Measurements from ENCODE around the gene MAP2K5. TPM values are rescaled to one million over a fixed set of nuclear protein-coding genes. Genes with fewer than 3 reads are reported as not detected.

MAP2K5 gene
- total and polyA plus RNA-seq, 7 donors, result 9.8 to 24.0 (median 16.5) TPM

DNA sequence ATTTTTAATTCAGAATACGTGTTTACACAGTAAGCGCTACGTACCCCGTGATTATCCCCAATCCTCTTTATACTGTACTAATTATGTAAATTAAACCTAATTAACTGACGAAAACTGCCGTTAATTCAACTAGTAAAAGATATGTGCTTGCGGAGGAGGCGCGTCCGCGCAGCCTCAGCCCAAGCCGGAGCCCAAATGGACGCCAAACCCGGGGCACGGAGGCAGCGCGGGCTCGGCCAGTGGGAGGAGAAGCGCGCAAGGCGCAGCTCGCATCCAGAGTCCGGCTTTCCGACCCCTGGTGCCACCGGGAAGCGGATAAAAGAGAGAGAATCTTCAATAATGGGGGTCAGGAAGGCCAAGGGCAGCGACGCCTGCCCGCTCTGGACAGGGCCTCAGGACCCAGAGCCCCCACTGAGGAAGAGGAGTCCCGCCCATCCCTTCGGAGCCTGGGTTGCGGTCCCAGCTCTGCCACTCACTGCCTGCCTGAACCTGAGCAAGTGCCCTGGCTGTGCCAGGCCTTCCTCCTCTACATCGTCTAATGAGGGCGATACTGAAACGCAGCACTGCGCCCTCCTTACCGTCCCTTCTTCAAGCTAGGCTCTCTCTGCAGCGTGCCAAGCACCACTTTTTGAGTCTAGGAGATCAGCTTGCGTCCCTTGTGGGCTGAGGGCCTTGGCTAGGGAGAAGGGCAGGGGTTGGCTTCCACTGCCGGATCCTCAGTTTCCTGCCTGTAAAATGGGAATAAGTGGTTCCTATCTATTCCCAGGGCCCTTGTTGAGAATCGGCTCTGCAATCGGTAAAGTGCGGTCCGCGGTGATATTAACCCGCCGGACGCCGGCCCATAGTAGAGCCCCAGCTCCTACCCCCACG, 277.9 kb downstream of the MAP2K5 start:
- Histone ChIP-seq H3K27ac (no peak overlapping the region), H3K9me3 (peaks cover 6% of the 10 kb centered on the region), H3K4me3 (no peak overlapping the region), H3K27me3 (ENCODE audit: insufficient read depth in 3 of 3, low read length in 2 of 3) (peaks cover 0 to 91% (median 52%) of the 10 kb centered on the region in 3 donors), H3K36me3 (ENCODE audit: insufficient read depth in 1 of 2, low read depth in 1 of 2) (no peaks in the 10 kb centered on the region), H3K4me1 (peaks cover 7% of the 10 kb centered on the region)
- TF ChIP-seq, protein P1, sequence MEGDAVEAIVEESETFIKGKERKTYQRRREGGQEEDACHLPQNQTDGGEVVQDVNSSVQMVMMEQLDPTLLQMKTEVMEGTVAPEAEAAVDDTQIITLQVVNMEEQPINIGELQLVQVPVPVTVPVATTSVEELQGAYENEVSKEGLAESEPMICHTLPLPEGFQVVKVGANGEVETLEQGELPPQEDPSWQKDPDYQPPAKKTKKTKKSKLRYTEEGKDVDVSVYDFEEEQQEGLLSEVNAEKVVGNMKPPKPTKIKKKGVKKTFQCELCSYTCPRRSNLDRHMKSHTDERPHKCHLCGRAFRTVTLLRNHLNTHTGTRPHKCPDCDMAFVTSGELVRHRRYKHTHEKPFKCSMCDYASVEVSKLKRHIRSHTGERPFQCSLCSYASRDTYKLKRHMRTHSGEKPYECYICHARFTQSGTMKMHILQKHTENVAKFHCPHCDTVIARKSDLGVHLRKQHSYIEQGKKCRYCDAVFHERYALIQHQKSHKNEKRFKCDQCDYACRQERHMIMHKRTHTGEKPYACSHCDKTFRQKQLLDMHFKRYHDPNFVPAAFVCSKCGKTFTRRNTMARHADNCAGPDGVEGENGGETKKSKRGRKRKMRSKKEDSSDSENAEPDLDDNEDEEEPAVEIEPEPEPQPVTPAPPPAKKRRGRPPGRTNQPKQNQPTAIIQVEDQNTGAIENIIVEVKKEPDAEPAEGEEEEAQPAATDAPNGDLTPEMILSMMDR (IDR thresholded peaks at IDR 0.05), result no peak
- DNase-seq (peak; percentile 5 to 36), ATAC-seq (peak in 1 of 4 donors; percentile 28)
- WGBS, 3 donors, result 17 to 19% (median 18%) methylated on average over 50 of the region's 50 CpGs
- intact Hi-C loops (cut with DNase I), result no loop called here

DNA sequence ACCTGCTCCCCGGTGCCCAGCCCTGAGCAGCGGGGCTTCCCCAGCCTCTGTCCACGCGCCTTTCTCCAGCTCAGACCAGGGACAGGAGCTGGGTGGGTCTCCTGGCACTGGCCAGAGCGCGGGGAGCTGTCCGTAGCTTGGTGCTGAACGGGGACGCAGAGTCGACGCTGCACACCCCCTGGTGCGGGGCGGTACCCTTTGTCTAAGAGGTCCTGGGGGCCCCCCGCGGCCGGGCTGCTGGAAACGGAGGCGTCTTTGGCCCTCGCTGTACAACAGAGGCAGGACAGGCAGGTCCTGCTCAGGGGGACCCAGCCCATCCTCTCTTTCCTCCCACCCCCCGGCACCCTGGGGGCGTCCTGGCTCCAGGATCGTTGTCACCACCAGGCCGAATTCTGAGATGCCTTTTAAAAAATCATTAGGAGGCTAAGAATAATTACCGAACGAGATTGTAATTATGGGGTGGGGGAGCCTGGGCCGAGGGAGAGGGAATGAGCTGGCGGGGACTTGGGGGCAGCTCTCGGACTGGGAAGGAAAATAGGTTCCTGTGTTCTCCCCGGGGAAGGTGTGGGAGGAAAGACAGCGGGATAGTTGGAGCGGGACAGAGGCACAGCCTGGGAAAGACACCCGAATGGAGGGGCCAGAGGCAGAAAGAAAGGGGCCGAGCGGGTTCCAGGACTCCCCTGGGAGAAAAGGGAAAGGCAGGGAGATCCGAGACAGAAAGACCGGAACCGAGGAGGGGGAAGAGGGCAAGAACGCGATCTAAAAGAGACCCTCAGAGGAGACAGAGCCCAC, 278.7 kb downstream of the MAP2K5 start:
- H3K9me3 ChIP-seq, result no peaks in the 10 kb centered on the region
- ATAC-seq (peak; percentile 51 to 75 (median 71)), DNase-seq (peak; percentile 57 to 78)
- 2 to 4% (median 4%) methylated on average over 37 to 39 of the region's 39 CpGs for WGBS, 3 donors
- no peak overlapping the region for H3K4me3 ChIP-seq
- peaks cover 13% of the 10 kb centered on the region for H3K4me1 ChIP-seq
- H3K36me3 ChIP-seq (ENCODE audit: insufficient read depth in 1 of 2, low read depth in 1 of 2), result no peaks in the 10 kb centered on the region
- TF ChIP-seq, protein P1 (IDR thresholded peaks at IDR 0.05), result no peak
- no peak overlapping the region for H3K27ac ChIP-seq
- intact Hi-C loops (cut with DNase I), result no loop called here
- peaks cover 0 to 97% (median 57%) of the 10 kb centered on the region in 3 donors for H3K27me3 ChIP-seq (ENCODE audit: insufficient read depth in 3 of 3, low read length in 2 of 3)

DNA sequence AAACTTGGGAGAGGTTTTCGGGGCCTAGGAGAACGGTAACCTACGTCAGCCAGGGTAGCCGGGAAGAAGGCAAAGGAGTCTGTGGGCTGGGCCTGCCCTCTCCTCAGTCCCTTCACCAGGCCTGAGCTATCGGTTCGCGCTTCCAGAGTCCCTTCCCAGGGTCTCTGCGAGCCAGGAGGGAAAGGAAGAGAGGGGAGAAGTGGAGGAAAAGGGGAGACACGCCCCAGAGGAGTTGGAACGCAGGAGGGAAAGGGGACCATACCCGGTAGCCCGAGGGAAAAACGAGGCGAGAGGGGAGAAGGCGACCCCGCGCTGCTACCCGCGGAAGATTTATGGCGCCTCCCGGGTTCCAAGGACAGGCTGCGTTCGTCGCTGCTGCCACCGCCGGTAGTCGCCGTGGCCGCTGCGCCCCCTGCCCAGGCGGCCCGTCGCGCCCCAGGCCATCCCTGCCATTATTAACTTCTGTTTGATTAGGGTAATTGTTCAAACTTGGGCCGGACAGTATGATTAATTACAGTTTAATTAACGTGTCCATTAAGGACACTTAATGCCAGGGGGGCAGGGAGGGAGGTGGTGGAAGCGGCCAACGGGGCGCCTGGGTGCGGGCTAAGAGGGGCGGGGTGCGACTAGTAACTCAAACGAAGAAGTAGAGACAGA, 279.4 kb downstream of the MAP2K5 start:
- 3% methylated on average over 43 of the region's 43 CpGs for WGBS, 3 donors
- Histone ChIP-seq H3K4me1 (peaks cover 13% of the 10 kb centered on the region), H3K27me3 (ENCODE audit: insufficient read depth in 3 of 3, low read length in 2 of 3) (peaks cover 0 to 99% (median 64%) of the 10 kb centered on the region in 3 donors), H3K4me3 (no peak overlapping the region), H3K36me3 (ENCODE audit: insufficient read depth in 1 of 2, low read depth in 1 of 2) (no peaks in the 10 kb centered on the region), H3K9me3 (no peaks in the 10 kb centered on the region), H3K27ac (no peak overlapping the region)
- DNase-seq (peak; percentile 1 to 34), ATAC-seq (no peak)
- intact Hi-C loops (cut with DNase I), result no loop called here
- TF ChIP-seq, protein P1 (IDR thresholded peaks at IDR 0.05), result no peak

DNA sequence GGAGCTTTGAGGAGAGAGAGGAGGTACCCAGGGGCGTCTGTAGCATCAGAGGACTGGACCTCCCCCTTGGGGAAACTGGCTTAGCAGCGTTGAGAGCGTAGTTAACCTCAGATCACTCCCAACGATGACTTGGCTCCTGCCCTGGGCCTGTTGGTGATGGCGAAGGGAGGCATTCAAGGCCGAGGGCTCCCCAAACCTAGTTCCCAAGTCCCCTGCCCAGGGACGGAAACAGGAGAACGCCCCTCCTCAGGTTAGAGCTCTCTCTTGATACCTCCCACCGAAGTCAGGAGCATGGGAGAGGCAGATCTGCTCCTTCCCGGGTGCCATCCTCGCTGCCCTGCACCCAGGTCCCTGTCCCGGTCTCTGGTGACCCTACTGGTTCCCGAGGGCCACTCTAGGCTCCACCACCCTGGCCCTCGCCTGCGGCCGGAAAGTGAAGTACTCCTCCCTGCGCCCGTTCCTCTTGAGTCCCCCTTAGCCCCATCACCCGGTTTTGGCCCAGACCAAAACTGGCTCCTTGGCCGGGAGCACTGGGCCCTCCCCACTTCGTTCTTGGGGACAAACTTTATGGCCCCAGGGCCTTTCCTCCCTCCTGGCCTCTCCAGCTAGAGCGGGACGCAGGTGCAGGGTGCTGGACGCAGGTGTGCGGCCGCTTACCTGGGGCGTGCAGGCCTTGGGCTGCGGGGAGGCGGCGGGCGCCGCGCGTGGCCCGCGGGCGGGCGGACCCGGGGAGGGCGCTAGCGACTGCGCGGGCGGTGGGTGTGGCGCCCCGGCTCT, 280.2 kb downstream of the MAP2K5 start:
- TF ChIP-seq, protein P1 (IDR thresholded peaks at IDR 0.05), result no peak
- H3K27me3 ChIP-seq (ENCODE audit: insufficient read depth in 3 of 3, low read length in 2 of 3), result peaks cover 0 to 99% (median 64%) of the 10 kb centered on the region in 3 donors
- H3K4me3 ChIP-seq, result peak overlapping the region; percentile 58
- WGBS, 3 donors, result 2 to 5% (median 4%) methylated on average over 28 to 46 of the region's 46 CpGs
- intact Hi-C loops (cut with DNase I), result no loop called here
- no peaks in the 10 kb centered on the region for H3K9me3 ChIP-seq
- H3K27ac ChIP-seq, result no peak overlapping the region
- H3K4me1 ChIP-seq, result peaks cover 13% of the 10 kb centered on the region
- DNase-seq (peak; percentile 6 to 53), ATAC-seq (no peak)
- no peaks in the 10 kb centered on the region for H3K36me3 ChIP-seq (ENCODE audit: insufficient read depth in 1 of 2, low read depth in 1 of 2)

Measured in psoas muscle (tissue), 8 donors.